ENCODE results near the gene NDNF.

DNA sequence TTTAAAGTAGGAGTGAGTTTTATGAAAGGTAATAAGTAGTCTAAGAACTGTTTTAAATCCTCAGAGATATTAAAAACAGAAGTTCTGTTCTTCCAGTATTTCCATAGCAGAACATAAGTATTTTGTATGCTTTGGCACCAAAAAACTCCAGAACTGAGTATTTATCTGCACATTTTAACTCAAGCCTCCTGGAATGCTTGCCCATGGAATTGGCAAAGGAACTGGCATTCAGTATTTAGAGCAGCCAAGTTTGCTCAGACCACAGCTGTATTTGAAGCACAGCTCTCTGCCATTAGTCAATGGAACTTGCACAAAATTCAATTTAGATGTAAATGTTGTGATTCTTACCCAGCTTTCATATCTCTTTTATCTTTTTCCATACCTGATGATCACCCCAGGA, 42.2 kb downstream of the NDNF start:
- TF ChIP-seq EP300 (IDR thresholded peaks at IDR 0.05) (no peak), POLR2A (IDR thresholded peaks at IDR 0.05; ENCODE audit: low read depth) (no peak), POLR2AphosphoS5 (IDR thresholded peaks at IDR 0.05) (no peak)
- TF ChIP-seq, protein P1, sequence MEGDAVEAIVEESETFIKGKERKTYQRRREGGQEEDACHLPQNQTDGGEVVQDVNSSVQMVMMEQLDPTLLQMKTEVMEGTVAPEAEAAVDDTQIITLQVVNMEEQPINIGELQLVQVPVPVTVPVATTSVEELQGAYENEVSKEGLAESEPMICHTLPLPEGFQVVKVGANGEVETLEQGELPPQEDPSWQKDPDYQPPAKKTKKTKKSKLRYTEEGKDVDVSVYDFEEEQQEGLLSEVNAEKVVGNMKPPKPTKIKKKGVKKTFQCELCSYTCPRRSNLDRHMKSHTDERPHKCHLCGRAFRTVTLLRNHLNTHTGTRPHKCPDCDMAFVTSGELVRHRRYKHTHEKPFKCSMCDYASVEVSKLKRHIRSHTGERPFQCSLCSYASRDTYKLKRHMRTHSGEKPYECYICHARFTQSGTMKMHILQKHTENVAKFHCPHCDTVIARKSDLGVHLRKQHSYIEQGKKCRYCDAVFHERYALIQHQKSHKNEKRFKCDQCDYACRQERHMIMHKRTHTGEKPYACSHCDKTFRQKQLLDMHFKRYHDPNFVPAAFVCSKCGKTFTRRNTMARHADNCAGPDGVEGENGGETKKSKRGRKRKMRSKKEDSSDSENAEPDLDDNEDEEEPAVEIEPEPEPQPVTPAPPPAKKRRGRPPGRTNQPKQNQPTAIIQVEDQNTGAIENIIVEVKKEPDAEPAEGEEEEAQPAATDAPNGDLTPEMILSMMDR (IDR thresholded peaks at IDR 0.05) = no peak
